GM12892 (cell line): ENCODE results near the gene STXBP3.

ENCODE experiments used
- POLR2A ChIP-seq: IDR thresholded peaks from 2 replicates; pipeline ENCODE4 v1.6.1; 2011; ENCODE audit warnings: low read depth, low read length, control low read depth
- POLR2AphosphoS5 ChIP-seq: IDR thresholded peaks from 2 replicates; pipeline ENCODE4 v1.6.1; 2011; ENCODE audit warnings: low read depth, low read length, control low read depth
- TAF1 ChIP-seq: IDR thresholded peaks from 2 replicates; pipeline ENCODE4 v1.6.1; 2011; ENCODE audit warnings: low read depth, mild to moderate bottlenecking, control low read depth, low read length, borderline replicate concordance

DNA sequence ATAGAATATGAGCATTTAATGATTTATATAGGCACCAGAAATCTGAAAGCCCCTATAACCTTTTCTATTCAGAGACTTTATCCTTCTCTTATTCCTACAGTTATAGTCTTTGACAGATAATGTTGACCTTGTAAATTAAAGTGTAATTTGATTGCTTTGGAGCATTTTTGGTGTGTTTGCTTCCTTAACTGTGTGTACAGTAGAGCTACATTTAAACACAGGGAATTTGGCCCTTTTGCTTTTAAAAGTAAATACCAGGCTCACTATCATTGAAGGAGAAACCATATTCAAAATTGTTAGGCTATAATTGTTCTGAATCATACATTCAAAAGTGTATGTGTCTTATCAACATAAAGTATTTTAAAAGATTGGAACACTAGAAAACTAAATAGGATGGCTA, 33.0 kb downstream of the STXBP3 start:
- TF ChIP-seq POLR2AphosphoS5 (no peak), POLR2A (no peak), TAF1 (no peak)
